GM18858 (cell line): ENCODE data around the gene XRRA1.
"Not testable (repeated sequence)": the region's sequence is repeated elsewhere in the genome, so short reads cannot be mapped to it uniquely, and the experiment has no call there.

ENCODE experiments used
- ATAC-seq: cut with Tn5 transposase; IDR thresholded peaks from one replicate; pipeline ENCODE4 v1.9.1; 2021; ENCODE audit not compliant: unreplicated experiment

The XRRA1 gene

GRCh38 chr11:74839971-74840370 lies 108.9 kb downstream of the XRRA1 start:
- no peak for ATAC-seq

DNA sequence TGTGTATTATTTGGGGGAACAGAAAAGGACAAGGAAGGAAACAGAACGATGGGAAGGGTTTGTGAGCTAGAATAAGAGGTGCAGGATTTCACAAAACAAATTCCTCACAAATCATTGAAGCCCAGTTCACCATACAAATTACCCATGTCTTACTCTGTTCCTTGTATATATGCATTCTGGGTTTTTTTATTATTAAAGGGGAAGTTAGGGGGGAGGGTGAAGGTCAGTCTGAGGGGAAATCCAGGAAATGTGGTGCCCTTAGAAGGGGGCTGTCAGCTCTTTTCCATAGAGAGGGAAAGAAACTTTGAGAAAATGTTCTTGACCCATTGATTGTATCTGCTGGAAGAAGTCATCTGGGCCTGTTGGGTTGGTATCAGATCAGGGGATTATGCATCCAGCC lies 109.4 kb downstream of the XRRA1 start:
- ATAC-seq, result no peak

DNA sequence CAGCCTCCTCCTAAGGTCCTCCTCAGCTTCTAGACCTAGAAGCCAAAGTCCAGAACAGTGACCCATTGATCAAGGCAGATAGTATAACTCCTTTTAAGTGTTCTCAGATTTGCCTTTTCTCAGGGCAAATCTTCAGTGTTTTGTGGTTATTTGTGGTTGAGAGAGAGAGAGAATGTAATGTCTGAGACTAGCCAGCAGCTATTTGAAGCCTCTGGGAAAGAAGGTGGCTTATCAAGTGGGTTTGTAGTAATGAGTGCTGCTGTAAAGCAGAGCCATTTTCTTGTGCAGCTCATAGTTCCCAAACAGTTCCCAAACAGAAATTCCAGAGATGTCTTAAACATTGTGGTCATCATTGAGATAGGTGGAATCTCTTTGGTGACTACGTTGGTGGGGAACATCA lies 110.7 kb downstream of the XRRA1 start:
- no peak for ATAC-seq

DNA sequence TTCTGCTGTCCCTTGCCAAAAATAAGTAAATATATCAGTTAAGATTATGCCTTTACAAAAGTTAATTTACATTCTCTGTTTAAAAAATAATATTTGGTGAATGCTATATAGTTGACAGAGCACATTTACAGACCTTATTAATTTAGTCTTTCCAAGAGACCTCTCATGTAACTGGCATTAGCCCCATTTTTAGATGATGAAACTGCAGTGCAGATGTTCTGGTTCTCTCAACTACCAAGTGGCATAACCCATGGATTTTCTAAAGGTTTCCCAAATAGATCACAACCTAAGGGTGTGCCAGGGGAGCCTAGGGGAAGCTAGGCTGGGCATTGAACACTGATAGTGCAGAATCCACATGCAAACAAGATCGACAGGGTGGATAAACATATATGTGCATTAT lies 111.7 kb downstream of the XRRA1 start:
- ATAC-seq, result no peak

- no peak for ATAC-seq
Measured at GRCh38 chr11:74826901-74827300, 122.0 kb downstream of the XRRA1 start.

DNA sequence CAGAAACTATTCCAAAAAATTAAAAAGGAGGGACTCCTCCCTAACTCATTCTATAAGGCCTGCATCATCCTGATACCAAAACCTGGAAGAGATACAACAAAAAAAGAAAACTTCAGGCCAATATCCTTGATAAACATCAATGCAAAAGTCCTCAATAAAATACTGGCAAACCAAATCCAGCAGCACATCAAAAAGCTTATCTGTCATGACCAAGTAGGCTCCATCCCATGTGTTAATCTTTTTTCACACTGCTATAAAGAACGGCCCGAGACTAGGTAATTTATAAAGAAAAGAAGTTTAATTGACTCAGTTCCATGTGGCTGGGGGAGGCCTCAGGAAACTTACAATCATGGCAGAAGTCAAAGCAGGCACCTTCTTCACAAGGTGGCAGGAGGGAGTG lies 123.3 kb downstream of the XRRA1 start:
- not testable (repeated sequence) for ATAC-seq

GRCh38 chr11:74824285-74824982 lies 124.5 kb downstream of the XRRA1 start:
- no peak for ATAC-seq

DNA sequence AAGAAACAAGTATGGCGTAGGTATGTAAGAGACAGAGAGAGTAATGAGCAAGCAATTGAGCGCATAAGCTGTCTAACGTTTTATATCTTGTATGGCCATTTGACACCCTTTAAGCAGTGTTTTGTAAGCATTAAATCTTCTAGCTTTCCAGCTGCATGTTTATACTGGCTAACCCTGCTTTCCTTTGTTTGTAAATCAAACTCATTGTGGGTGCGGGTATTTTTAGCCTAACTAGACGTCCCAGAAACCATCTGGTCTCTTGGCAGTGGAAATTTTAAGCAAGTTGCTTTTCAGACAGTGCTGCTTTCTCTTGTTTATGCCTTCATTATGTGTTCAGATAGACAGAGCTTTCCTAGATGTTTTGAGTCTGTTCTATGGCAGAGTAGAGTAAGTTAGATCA lies 126.7 kb downstream of the XRRA1 start:
- ATAC-seq, result no peak

DNA sequence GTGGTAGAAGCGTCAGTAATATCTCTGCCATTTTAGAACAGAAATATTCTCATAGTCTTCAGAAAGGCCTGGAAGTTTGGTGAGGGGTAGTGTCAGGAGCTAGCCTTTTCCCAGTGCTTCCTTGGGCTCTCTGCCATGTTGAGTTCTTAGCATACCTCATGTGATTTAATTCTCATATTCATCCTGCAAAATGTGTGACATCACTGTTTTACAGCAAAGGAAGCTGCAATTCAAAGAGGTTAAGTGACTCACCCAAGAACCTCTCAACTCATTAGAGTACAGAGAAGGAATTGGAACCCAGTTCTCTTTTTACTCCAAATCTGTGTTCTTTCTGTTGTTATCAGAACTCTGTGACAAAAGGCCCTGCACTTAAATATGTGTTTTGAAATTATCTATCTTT lies 128.1 kb downstream of the XRRA1 start:
- ATAC-seq, result no peak

GRCh38 chr11:74819400-74819799 lies 129.5 kb downstream of the XRRA1 start:
- no peak for ATAC-seq

DNA sequence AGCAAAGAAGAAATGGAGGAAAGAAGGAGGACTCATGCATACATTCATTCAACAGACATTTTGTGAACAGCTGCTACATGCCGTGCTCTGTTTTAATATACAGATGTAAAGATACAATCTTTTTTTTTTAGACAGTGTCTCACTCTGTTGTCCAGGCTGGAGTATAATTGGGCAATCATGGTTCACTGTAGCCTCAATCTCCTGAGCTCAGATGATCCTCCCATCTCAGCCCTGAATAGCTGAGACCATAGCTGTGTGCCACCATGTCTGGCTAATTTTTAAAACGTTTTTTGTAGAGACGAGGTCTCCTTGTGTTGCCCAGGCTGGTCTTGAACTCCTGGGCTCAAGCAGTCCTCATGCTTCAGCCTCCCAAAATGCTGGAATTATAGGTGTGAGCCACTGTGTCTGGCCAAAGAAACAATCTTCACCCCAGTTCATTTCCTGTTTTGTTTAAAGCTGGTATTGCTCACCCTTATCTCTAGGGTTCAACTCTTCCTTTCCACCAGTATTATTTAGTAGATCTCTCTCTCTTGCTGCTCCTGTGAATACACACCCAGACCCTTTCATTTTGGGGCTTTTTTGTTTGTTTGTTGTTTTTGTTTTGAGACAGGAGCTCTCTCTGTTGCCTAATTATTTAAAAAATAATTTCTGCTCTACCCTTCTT lies 130.5 kb downstream of the XRRA1 start:
- no peak for ATAC-seq

GRCh38 chr11:74816664-74817063 lies 132.2 kb downstream of the XRRA1 start:
- ATAC-seq, result no peak

GRCh38 chr11:74815966-74816365 lies 132.9 kb downstream of the XRRA1 start:
- ATAC-seq, result no peak

DNA sequence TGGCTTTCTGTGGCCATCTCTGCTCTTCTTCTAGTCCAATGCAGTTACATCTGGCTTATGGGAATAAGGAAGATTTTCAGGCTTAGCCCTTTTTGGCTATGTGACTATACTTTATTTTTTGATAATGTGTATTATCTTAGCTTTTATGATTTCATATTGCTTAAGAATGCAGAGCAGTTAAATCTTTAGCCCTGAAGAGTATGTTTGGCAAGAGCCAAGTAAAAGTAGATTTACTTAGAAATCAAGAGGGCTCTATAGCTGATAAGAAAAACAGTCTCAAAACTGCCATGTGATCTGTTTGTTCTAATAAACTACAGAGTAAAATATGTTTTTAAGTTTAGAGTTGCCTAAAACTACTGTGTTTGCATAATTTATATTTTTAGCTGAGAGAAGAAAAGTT lies 139.1 kb downstream of the XRRA1 start:
- ATAC-seq, result no peak

- no peak for ATAC-seq
Measured at GRCh38 chr11:74806267-74806666, 142.6 kb downstream of the XRRA1 start.

DNA sequence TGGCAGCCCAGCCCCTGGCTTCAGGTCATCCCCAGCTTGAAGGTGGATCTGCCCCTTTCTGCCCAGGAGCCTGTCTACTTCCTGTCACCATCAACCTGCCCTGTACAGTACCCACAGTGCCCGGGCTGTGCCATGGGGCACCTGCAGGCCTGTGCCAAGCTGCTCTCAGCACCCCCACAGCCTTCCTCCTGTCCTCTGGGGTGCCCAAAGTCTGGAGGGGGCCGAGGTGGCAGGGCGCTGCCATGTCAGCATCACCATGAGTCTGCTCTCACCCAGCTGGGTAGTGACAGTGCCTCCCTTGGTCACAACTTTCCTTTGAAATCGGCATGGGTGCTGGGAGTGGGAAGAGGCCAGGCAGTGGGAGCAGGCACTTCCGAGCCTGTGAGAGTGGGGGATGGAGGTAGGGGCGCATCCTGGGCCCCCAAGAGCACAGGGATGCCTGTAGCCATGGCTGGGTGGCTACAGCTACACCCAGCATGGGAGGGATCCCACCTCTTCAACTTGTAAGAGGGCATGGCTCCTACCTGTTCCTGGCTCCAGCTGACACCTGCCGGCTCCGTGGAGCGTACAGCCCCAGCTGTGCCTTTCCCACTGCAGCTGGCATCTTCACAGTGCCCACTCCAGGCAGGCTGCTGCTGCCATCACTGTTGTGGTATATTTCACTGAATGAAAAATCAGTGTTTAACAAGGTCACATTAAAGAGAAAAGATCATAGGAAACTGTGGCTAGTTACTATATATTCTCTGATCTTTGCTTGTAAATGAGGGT lies 157.4 kb downstream of the XRRA1 start:
- no peak for ATAC-seq
